PC-3 (cell line): ENCODE measurements around the gene IL1RAPL2. TPM values are rescaled to one million over a fixed set of nuclear protein-coding genes. Genes with fewer than 3 reads are reported as not detected.

Experiments used
- ATAC-seq: fragments of 200-7000 bp; cut with Tn5 transposase; 2 replicates; pipeline ENCODE4 v1.9.1; 2020; ENCODE audit warnings: mild to moderate bottlenecking, moderate library complexity
- BruUV-seq: library from RNA; stranded (reverse); fragments of 400-500 nt; replicated peaks from 2 replicates; lab custom pipeline; 2021; lab: Mats Ljungman, UMichigan
- CTCF ChIA-PET: fragments of 300-600 bp; sonication (Branson Sonifier 250); formaldehyde crosslinking; loops from one replicate; lab custom pipeline; 2022; ENCODE audit warnings: antibody characterized with exemption; lab: Charles Lee
- POLR2A ChIA-PET: fragments of 300-600 bp; sonication (Branson Sonifier 250); formaldehyde crosslinking; loops from one replicate; lab custom pipeline; 2022; ENCODE audit warnings: antibody characterized with exemption; ENCODE audit not compliant: unreplicated experiment; lab: Charles Lee
- DNase-seq: peaks from one replicate; pipeline ENCODE4 v3.0.0-alpha.2; 2015
- H2AFZ ChIP-seq: fragments of 300-600 bp; sonication (generic); 2 replicates; pipeline ENCODE4 v1.6.0; 2016; ENCODE audit warnings: antibody characterized with exemption, low read length
- H3F3A ChIP-seq: fragments of 300-600 bp; sonication (generic); one replicate; pipeline ENCODE4 v1.6.0; 2017; ENCODE audit warnings: antibody characterized with exemption, low read length, control low read depth, mild to moderate bottlenecking; ENCODE audit not compliant: unreplicated experiment
- H3K27ac ChIP-seq: fragments of 300-600 bp; sonication (generic); 2 replicates; pipeline ENCODE4 v1.5.1; 2016; ENCODE audit warnings: mild to moderate bottlenecking, low read length
- H3K27me3 ChIP-seq: fragments of 300-600 bp; sonication (generic); 2 replicates; pipeline ENCODE4 v1.6.1; 2016; ENCODE audit warnings: low read length, mixed read lengths
- H3K36me3 ChIP-seq: fragments of 300-600 bp; sonication (generic); 2 replicates; pipeline ENCODE4 v1.6.1; 2016; ENCODE audit warnings: low read depth, mixed run types, low read length, mixed read lengths
- H3K4me1 ChIP-seq: fragments of 300-600 bp; sonication (generic); 2 replicates; pipeline ENCODE4 v1.5.1; 2016; ENCODE audit warnings: low read length; ENCODE audit not compliant: insufficient read depth
- H3K4me2 ChIP-seq: fragments of 300-600 bp; sonication (generic); 2 replicates; pipeline ENCODE4 v1.6.0; 2016; ENCODE audit warnings: low read length
- H3K4me3 ChIP-seq: fragments of 300-600 bp; sonication (generic); 2 replicates; pipeline ENCODE4 v1.5.1; 2016; ENCODE audit warnings: mild to moderate bottlenecking, low read length, mixed read lengths
- H3K79me2 ChIP-seq: fragments of 300-600 bp; sonication (generic); 2 replicates; pipeline ENCODE4 v1.6.1; 2017; ENCODE audit warnings: low read length, mixed read lengths
- H3K9ac ChIP-seq: fragments of 300-600 bp; sonication (generic); 2 replicates; pipeline ENCODE4 v1.6.0; 2016; ENCODE audit warnings: mild to moderate bottlenecking, low read length
- H3K9me2 ChIP-seq: fragments of 300-600 bp; sonication (generic); replicated peaks from 2 replicates; pipeline ENCODE4 v1.6.1; 2016; ENCODE audit warnings: mixed run types, low read length, mixed read lengths
- H3K9me3 ChIP-seq: fragments of 300-600 bp; sonication (generic); 2 replicates; pipeline ENCODE4 v1.6.1; 2016; ENCODE audit warnings: low read length, mixed read lengths
- H4K20me1 ChIP-seq: fragments of 300-600 bp; sonication (generic); 2 replicates; pipeline ENCODE4 v1.6.1; 2016; ENCODE audit warnings: low read length, mixed read lengths
- EZH2 ChIP-seq: fragments of 300-600 bp; sonication (generic); IDR thresholded peaks from one replicate; pipeline ENCODE4 v1.6.1; 2017; ENCODE audit warnings: antibody characterized with exemption, mild to moderate bottlenecking, low read length; ENCODE audit not compliant: unreplicated experiment
- EZH2phosphoT487 ChIP-seq: fragments of 300-600 bp; sonication (generic); IDR thresholded peaks from 2 replicates; pipeline ENCODE4 v1.6.1; 2018; ENCODE audit warnings: mild to moderate bottlenecking, antibody characterized with exemption, low read length, borderline replicate concordance
- intact Hi-C: fragments of 100-400 bp; cut with micrococcal nuclease; formaldehyde crosslinking; loops from 2 replicates; pipeline ENCODE4 v1.9.0; 2023
- total RNA-seq: library from RNA; depleted of rRNA; stranded (reverse); fragments of >200 nt; gene quantifications from 2 replicates; pipeline ENCODE4 v1.2.3, GENCODE V29; 2014
- TF ChIP-seq, protein P1 (sequence below): fragments of 300-600 bp; sonication (generic); conservative IDR thresholded peaks from 2 replicates; pipeline ENCODE4 v1.5.1; 2017; ENCODE audit warnings: antibody characterized with exemption, low read depth, mild to moderate bottlenecking, low read length

Gene IL1RAPL2
- total RNA-seq, 1 experiment from 2014 or later: 0.62 TPM

DNA sequence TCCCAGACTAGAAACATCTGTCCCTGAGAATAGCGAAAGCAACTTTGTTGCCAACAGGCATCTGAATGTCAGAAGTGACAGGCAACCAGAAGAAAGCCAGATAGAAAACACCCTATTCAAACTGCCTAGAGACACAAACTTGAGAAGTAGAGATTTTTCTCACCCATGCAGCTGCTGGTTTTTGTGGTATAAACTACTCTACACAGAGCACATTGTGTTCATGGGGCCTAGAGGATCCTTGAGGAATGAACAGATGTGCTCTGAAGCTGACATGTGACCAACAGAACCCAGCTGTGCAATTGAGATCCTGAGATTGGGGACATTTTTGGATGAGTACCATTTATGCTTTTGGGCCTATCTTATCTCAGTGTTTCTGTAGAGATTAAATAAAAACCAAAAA lies 1192.8 kb downstream of the IL1RAPL2 start:
- no peak overlapping the region for H3K27ac ChIP-seq
- no peak overlapping the region for H3K9ac ChIP-seq
- TF ChIP-seq EZH2phosphoT487 (no peak), EZH2 (no peak)
- TF ChIP-seq, protein P1, sequence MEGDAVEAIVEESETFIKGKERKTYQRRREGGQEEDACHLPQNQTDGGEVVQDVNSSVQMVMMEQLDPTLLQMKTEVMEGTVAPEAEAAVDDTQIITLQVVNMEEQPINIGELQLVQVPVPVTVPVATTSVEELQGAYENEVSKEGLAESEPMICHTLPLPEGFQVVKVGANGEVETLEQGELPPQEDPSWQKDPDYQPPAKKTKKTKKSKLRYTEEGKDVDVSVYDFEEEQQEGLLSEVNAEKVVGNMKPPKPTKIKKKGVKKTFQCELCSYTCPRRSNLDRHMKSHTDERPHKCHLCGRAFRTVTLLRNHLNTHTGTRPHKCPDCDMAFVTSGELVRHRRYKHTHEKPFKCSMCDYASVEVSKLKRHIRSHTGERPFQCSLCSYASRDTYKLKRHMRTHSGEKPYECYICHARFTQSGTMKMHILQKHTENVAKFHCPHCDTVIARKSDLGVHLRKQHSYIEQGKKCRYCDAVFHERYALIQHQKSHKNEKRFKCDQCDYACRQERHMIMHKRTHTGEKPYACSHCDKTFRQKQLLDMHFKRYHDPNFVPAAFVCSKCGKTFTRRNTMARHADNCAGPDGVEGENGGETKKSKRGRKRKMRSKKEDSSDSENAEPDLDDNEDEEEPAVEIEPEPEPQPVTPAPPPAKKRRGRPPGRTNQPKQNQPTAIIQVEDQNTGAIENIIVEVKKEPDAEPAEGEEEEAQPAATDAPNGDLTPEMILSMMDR: no peak
- no peaks in the 10 kb centered on the region for H3F3A ChIP-seq
- H3K36me3 ChIP-seq: no peaks in the 10 kb centered on the region
- no TSS peak for BruUV-seq
- H3K4me2 ChIP-seq: no peak overlapping the region
- DNase-seq (no peak), ATAC-seq (no peak)
- H3K4me1 ChIP-seq: no peaks in the 10 kb centered on the region
- H3K9me3 ChIP-seq: no peaks in the 10 kb centered on the region
- H3K79me2 ChIP-seq: no peaks in the 10 kb centered on the region
- ChIA-PET CTCF (no interaction called here), POLR2A (no interaction called here)
- no peak overlapping the region for H2AFZ ChIP-seq
- H3K27me3 ChIP-seq: no peaks in the 10 kb centered on the region
- intact Hi-C loops: no loop called here
- no peaks in the 10 kb centered on the region for H3K9me2 ChIP-seq
- H3K4me3 ChIP-seq: no peak overlapping the region
- no peaks in the 10 kb centered on the region for H4K20me1 ChIP-seq

DNA sequence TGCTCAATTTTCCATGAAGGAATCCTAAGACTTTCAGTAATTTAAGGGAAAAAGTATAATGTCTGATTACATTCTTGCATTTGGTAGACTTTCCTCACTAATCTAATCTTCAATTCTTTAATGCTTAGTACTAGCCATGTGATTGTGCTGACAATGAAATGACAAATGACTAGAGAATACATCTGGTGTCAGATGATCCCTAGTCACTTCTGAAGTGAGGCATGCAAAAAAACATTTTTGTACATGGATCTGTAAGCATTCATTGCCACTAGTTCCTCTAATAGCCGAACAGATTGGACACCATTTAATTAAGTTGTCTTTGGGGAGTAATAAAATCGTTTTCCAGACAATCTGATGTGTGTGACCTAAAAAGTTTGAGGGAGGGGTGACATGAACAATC lies 1193.6 kb downstream of the IL1RAPL2 start:
- H3K27ac ChIP-seq: no peak overlapping the region
- H2AFZ ChIP-seq: no peak overlapping the region
- H3F3A ChIP-seq: no peaks in the 10 kb centered on the region
- no peaks in the 10 kb centered on the region for H3K4me1 ChIP-seq
- CTCF ChIA-PET: no interaction called here
- TF ChIP-seq EZH2phosphoT487: no peak
- TF ChIP-seq EZH2: no peak
- TF ChIP-seq, protein P1: no peak
- no peak overlapping the region for H3K4me2 ChIP-seq
- no peak for DNase-seq
- H3K4me3 ChIP-seq: no peak overlapping the region
- no peaks in the 10 kb centered on the region for H3K36me3 ChIP-seq
- H3K27me3 ChIP-seq: no peaks in the 10 kb centered on the region
- no peaks in the 10 kb centered on the region for H3K9me3 ChIP-seq
- H3K79me2 ChIP-seq: no peaks in the 10 kb centered on the region
- H3K9me2 ChIP-seq: no peaks in the 10 kb centered on the region
- POLR2A ChIA-PET: no interaction called here
- H3K9ac ChIP-seq: no peak overlapping the region
- intact Hi-C loops: no loop called here
- no TSS peak for BruUV-seq
- ATAC-seq: no peak
- no peaks in the 10 kb centered on the region for H4K20me1 ChIP-seq

DNA sequence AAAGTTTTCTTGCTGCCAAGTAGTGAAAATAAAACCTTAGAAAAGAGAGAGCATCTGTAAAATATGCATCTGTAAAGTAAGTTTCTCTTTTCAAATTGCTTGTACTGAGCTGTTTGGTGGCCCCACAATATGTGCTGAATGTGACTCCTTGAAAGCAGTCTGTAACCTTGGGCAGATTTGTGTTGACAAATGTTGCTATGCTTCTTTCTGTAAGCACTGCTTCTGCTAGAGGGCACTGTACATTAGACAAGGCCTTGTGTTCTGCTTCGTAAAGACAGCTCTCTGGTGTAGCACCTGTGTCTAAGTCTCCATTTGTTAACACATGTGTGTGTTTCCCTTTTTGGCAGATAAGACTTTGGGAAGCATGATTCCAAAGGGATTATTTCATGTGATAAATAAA lies 1199.7 kb downstream of the IL1RAPL2 start:
- ChIA-PET POLR2A (no interaction called here), CTCF (no interaction called here)
- no peak overlapping the region for H3K4me2 ChIP-seq
- no TSS peak for BruUV-seq
- no peak overlapping the region for H3K27ac ChIP-seq
- no peaks in the 10 kb centered on the region for H3K27me3 ChIP-seq
- H3K4me3 ChIP-seq: no peak overlapping the region
- no peaks in the 10 kb centered on the region for H4K20me1 ChIP-seq
- no peaks in the 10 kb centered on the region for H3K79me2 ChIP-seq
- H3K9me3 ChIP-seq: no peaks in the 10 kb centered on the region
- H3K36me3 ChIP-seq: no peaks in the 10 kb centered on the region
- peak; percentile 54; the same call in 1 of the 2 replicates for ATAC-seq
- no peak overlapping the region for H3K9ac ChIP-seq
- no peaks in the 10 kb centered on the region for H3F3A ChIP-seq
- TF ChIP-seq, protein P1: 0 out of 2 replicates have a peak, but pooled peaks have one; percentile 31
- TF ChIP-seq EZH2phosphoT487: no peak
- intact Hi-C loops: no loop called here
- H3K9me2 ChIP-seq: no peaks in the 10 kb centered on the region
- no peaks in the 10 kb centered on the region for H3K4me1 ChIP-seq
- H2AFZ ChIP-seq: no peak overlapping the region
- peak; percentile 4 for DNase-seq
